ENCODE results near the gene DNAAF5.
"Not testable (repeated sequence)": the region's sequence is repeated elsewhere in the genome, so short reads cannot be mapped to it uniquely, and the experiment has no call there.

Gene DNAAF5

GRCh38 chr7:784971-785370, 58.5 kb downstream of the DNAAF5 start:
- DNase-seq, result no peak

- DNase-seq, result no peak
Measured at GRCh38 chr7:785416-785815, 58.9 kb downstream of the DNAAF5 start.

- DNase-seq, result peak; percentile 56 to 70
Measured at GRCh38 chr7:786472-787255, 60.2 kb downstream of the DNAAF5 start.

GRCh38 chr7:787332-788240, 61.1 kb downstream of the DNAAF5 start:
- DNase-seq, result no peak

- no peak for DNase-seq
Measured at GRCh38 chr7:791519-791918, 65.0 kb downstream of the DNAAF5 start.

- no peak for DNase-seq
Measured at GRCh38 chr7:794207-794606, 67.7 kb downstream of the DNAAF5 start.

GRCh38 chr7:794671-795329, 68.3 kb downstream of the DNAAF5 start:
- DNase-seq, result no peak

GRCh38 chr7:796434-797169, 70.1 kb downstream of the DNAAF5 start:
- not testable (repeated sequence) for DNase-seq

- no peak for DNase-seq
Measured at GRCh38 chr7:798921-799470, 72.5 kb downstream of the DNAAF5 start.

GRCh38 chr7:800692-801091, 74.2 kb downstream of the DNAAF5 start:
- no peak for DNase-seq

- not testable (repeated sequence) for DNase-seq
Measured at GRCh38 chr7:801351-801750, 74.9 kb downstream of the DNAAF5 start.

- DNase-seq, result peak in 1 of 2 experiments; percentile 13
Measured at GRCh38 chr7:801940-802381, 75.5 kb downstream of the DNAAF5 start.

GRCh38 chr7:802500-803242, 76.2 kb downstream of the DNAAF5 start:
- DNase-seq, result no peak

- DNase-seq, result no peak
Measured at GRCh38 chr7:803243-803635, 76.7 kb downstream of the DNAAF5 start.

GRCh38 chr7:803796-804195, 77.3 kb downstream of the DNAAF5 start:
- not testable (repeated sequence) for DNase-seq

GRCh38 chr7:805261-805660, 78.8 kb downstream of the DNAAF5 start:
- no peak for DNase-seq

- DNase-seq, result peak; percentile 73 to 75
Measured at GRCh38 chr7:815284-816216, 89.1 kb downstream of the DNAAF5 start.

GRCh38 chr7:816300-816750, 89.8 kb downstream of the DNAAF5 start:
- DNase-seq, result peak; percentile 99

- peak in 1 of 2 experiments; percentile 37 for DNase-seq
Measured at GRCh38 chr7:816751-817671, 90.5 kb downstream of the DNAAF5 start.
